Aorta (tissue), 5 donors: ENCODE measurements around the gene GABRP. TPM values are rescaled to one million over a fixed set of nuclear protein-coding genes. Genes with fewer than 3 reads are reported as not detected.

Experiments used
- ATAC-seq: fragments of 200-7000 bp; cut with Tn5 transposase; one replicate; pipeline ENCODE4 v1.9.1; 2022; ENCODE audit warnings: moderate library complexity; ENCODE audit not compliant: low FRiP score
- DNase-seq, 2 donors: peaks; one replicate each; pipeline ENCODE4 v3.0.0-alpha.2; 2020
- H3K27ac ChIP-seq, 2 donors: one replicate each; pipeline ENCODE4 v1.5.1; 2013; ENCODE audit warnings: low read length in 2 of 2, mild to moderate bottlenecking in 2 of 2, moderate library complexity in 2 of 2, control low read depth in 1 of 2, inconsistent platforms in 1 of 2, low read depth in 1 of 2
- H3K27me3 ChIP-seq, 2 donors: one replicate each; pipeline ENCODE4 v1.6.1; 2013; ENCODE audit warnings: control low read depth in 1 of 2, low read length in 1 of 2, mild to moderate bottlenecking in 1 of 2, moderate library complexity in 1 of 2; ENCODE audit not compliant: insufficient read depth in 2 of 2, control insufficient read depth in 1 of 2
- H3K36me3 ChIP-seq, 2 donors: one replicate each; pipeline ENCODE4 v1.6.1; 2013; ENCODE audit warnings: control low read depth in 1 of 2, low read length in 1 of 2, mild to moderate bottlenecking in 1 of 2; ENCODE audit not compliant: insufficient read depth in 2 of 2, control insufficient read depth in 1 of 2
- H3K4me1 ChIP-seq, 2 donors: one replicate each; pipeline ENCODE4 v1.6.1; 2013; ENCODE audit warnings: low read length in 2 of 2, control low read depth in 1 of 2, mild to moderate bottlenecking in 1 of 2, moderate library complexity in 1 of 2; ENCODE audit not compliant: insufficient read depth in 2 of 2, control insufficient read depth in 1 of 2
- H3K4me3 ChIP-seq, 2 donors: one replicate each; pipeline ENCODE4 v1.5.1; 2013; ENCODE audit warnings: low read length in 2 of 2, control low read depth in 1 of 2, mild to moderate bottlenecking in 1 of 2
- H3K9me3 ChIP-seq: one replicate; pipeline ENCODE4 v1.6.1; 2013; ENCODE audit warnings: mild to moderate bottlenecking, low read length; ENCODE audit not compliant: control insufficient read depth
- WGBS, 2 donors: extraction: QIAGEN DNeasy Blood & Tissue Kit; methylation state at CpG; one replicate each; pipeline ENCODE4 v1.1.7; 2013; 5-methylcytosine and 5-hydroxymethylcytosine counted together
- intact Hi-C, 2 donors: fragments of 100-400 bp; cut with DNase I; formaldehyde crosslinking; loops; one replicate each; pipeline versions ENCODE4 v1.14.2 to v1.15.0; 2022
- polyA plus RNA-seq, 2 donors: library from polyadenylated mRNA; stranded (reverse); fragments of 200-250 nt; gene quantifications; one replicate each; pipeline ENCODE4 v1.2.3, GENCODE V29; 2013
- total RNA-seq, 2 donors: library from RNA; stranded (reverse); fragmentation: NEBNext Ultra II Directional; extraction: Animal tissue kit (Norgen Biotek cat#: 25700); gene quantifications; one replicate each; pipeline ENCODE4 v1.2.1, GENCODE V29; 2021
- donor health status: healthy with polysubstance abuse.
- donor health status: Bipolar disorder and iron deficiency.
- donor health status: DM: no; HTN: no; CAD: no.
- donor health status: DM: no; HTN: no; CAD: no.
- donor health status: DM: yes; HTN: yes; CAD: no.

The GABRP gene
- total and polyA plus RNA-seq, 4 donors, result 0.72 to 0.75 TPM; not detected in 2

DNA sequence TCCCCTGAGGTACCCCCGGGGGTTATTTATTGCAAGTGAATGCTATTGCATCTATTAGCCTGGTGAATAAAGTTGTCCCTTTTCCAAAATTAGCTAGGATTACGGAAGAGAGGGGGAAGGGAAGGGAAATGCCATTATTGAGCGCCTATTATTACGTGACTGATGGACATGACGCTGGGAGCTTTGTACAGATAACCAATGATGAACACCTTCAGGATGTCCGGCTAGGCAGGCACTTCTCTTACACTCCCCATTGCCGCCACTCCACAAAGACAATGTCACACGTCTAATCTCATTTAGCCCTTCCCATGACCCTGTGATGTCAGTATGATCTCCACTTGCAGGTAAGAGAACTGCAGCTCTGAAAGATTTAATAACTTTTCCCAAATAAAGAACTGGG, 9.4 kb downstream of the GABRP start:
- no peaks in the 10 kb centered on the region for H3K9me3 ChIP-seq
- H3K36me3 ChIP-seq, result no peaks in the 10 kb centered on the region
- ATAC-seq, result no peak
- no peaks in the 10 kb centered on the region for H3K4me1 ChIP-seq
- DNase-seq, result no peak
- no peaks in the 10 kb centered on the region for H3K27me3 ChIP-seq
- 88 to 90% methylated on average over 8 of the region's 8 CpGs for WGBS, 2 donors
- intact Hi-C loops, result loop anchor here in 1 of 2 donors (1.0 to 5.0 kb wide), 2 partner anchors 49 to 156 kb away; no protein-coding TSS in a partner anchor
- H3K27ac ChIP-seq, result no peak overlapping the region
- no peak overlapping the region for H3K4me3 ChIP-seq

DNA sequence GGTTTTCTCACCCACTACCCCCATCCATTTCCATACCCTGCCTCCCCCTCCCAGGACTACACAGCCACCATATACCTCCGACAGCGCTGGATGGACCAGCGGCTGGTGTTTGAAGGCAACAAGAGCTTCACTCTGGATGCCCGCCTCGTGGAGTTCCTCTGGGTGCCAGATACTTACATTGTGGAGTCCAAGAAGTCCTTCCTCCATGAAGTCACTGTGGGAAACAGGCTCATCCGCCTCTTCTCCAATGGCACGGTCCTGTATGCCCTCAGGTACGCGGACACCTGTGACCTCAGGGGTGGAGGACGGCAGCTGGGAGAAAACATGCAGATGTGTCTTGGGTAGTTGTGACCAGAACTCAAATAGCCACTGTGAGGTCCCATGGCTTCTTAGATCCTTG, 11.6 kb downstream of the GABRP start:
- Histone ChIP-seq H3K27ac (no peak overlapping the region), H3K9me3 (no peaks in the 10 kb centered on the region), H3K4me1 (no peaks in the 10 kb centered on the region), H3K4me3 (no peak overlapping the region), H3K36me3 (no peaks in the 10 kb centered on the region), H3K27me3 (no peaks in the 10 kb centered on the region)
- DNase-seq, result no peak
- intact Hi-C loops, result no loop called here
- ATAC-seq, result no peak
- 94 to 95% methylated on average over 10 of the region's 10 CpGs for WGBS, 2 donors

GRCh38 chr5:170805666-170806065, 22.1 kb downstream of the GABRP start:
- no peaks in the 10 kb centered on the region for H3K9me3 ChIP-seq
- intact Hi-C loops, result no loop called here
- H3K36me3 ChIP-seq, result no peaks in the 10 kb centered on the region
- DNase-seq, result no peak
- no peaks in the 10 kb centered on the region for H3K27me3 ChIP-seq
- no peak overlapping the region for H3K4me3 ChIP-seq
- no peak overlapping the region for H3K27ac ChIP-seq
- H3K4me1 ChIP-seq, result no peaks in the 10 kb centered on the region
- 92 to 93% methylated on average over 7 of the region's 7 CpGs for WGBS, 2 donors
- ATAC-seq, result no peak

GRCh38 chr5:170809551-170809950, 26.0 kb downstream of the GABRP start:
- H3K4me1 ChIP-seq, result no peaks in the 10 kb centered on the region
- H3K4me3 ChIP-seq, result no peak overlapping the region

GRCh38 chr5:170811719-170812118, 28.2 kb downstream of the GABRP start:
- DNase-seq (no peak), ATAC-seq (no peak)
- no peak overlapping the region for H3K4me3 ChIP-seq
- no peak overlapping the region for H3K27ac ChIP-seq
- H3K4me1 ChIP-seq, result no peaks in the 10 kb centered on the region
- H3K36me3 ChIP-seq, result no peaks in the 10 kb centered on the region
- intact Hi-C loops, result no loop called here
- no peaks in the 10 kb centered on the region for H3K9me3 ChIP-seq
- WGBS, 2 donors, result 95% methylated on average over 4 of the region's 4 CpGs
- H3K27me3 ChIP-seq, result no peaks in the 10 kb centered on the region

More at GRCh38 chr5:170809551-170809950, 26.0 kb downstream of the GABRP start:
- intact Hi-C loops, result no loop called here
- no peak overlapping the region for H3K27ac ChIP-seq
- 70 to 71% methylated on average over 7 of the region's 7 CpGs for WGBS, 2 donors
- no peaks in the 10 kb centered on the region for H3K36me3 ChIP-seq
- DNase-seq (no peak), ATAC-seq (peak; percentile 67)
- no peaks in the 10 kb centered on the region for H3K27me3 ChIP-seq
- H3K9me3 ChIP-seq, result no peaks in the 10 kb centered on the region

- no peak overlapping the region for H3K4me3 ChIP-seq
Observed at GRCh38 chr5:170813231-170813630, 29.7 kb downstream of the GABRP start.

GRCh38 chr5:170817195-170817594, 33.7 kb downstream of the GABRP start:
- DNase-seq, result no peak
- H3K27ac ChIP-seq, result no peak overlapping the region
- intact Hi-C loops, result no loop called here
- H3K4me3 ChIP-seq, result no peak overlapping the region
- H3K27me3 ChIP-seq, result no peaks in the 10 kb centered on the region
- no peak for ATAC-seq
- no peaks in the 10 kb centered on the region for H3K4me1 ChIP-seq
- H3K9me3 ChIP-seq, result no peaks in the 10 kb centered on the region
- no peaks in the 10 kb centered on the region for H3K36me3 ChIP-seq
- WGBS, 2 donors, result 80 to 83% methylated on average over 3 of the region's 3 CpGs

More at GRCh38 chr5:170813231-170813630, 29.7 kb downstream of the GABRP start:
- WGBS, 2 donors, result 85 to 93% methylated on average over 5 of the region's 5 CpGs
- Histone ChIP-seq H3K4me1 (no peaks in the 10 kb centered on the region), H3K27ac (no peak overlapping the region), H3K9me3 (no peaks in the 10 kb centered on the region), H3K27me3 (no peaks in the 10 kb centered on the region), H3K36me3 (no peaks in the 10 kb centered on the region)
- no peak for ATAC-seq
- intact Hi-C loops, result no loop called here
- DNase-seq, result no peak

- intact Hi-C loops, result no loop called here
- ATAC-seq (no peak), DNase-seq (no peak)
- Histone ChIP-seq H3K27me3 (no peaks in the 10 kb centered on the region), H3K4me1 (no peaks in the 10 kb centered on the region), H3K36me3 (no peaks in the 10 kb centered on the region), H3K4me3 (no peak overlapping the region), H3K27ac (no peak overlapping the region), H3K9me3 (no peaks in the 10 kb centered on the region)
- WGBS, 2 donors, result 21 to 26% methylated on average over 1 of the region's 1 CpG
Observed at GRCh38 chr5:170818232-170818631, 34.7 kb downstream of the GABRP start.

DNA sequence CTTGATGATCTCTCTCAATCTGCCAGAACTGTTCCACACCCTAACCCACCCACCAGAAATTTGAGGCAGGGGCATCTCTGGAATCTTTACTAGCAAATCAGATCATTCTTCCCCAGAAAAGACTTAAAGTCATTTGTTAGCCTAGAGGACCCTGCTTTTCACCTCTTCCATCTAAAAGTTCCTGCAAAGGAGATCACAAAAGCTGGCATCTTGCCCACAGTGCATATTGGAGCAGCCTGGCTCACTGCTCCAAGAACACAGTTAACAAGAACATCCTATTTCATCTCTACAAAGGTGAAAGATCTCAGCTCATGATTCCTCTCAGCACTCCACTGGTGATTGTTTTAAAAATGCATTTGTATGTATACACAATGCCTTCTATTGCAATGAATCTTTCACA, 36.3 kb downstream of the GABRP start:
- no peak for DNase-seq
- no peak for ATAC-seq
- H3K36me3 ChIP-seq, result no peaks in the 10 kb centered on the region
- no peaks in the 10 kb centered on the region for H3K4me1 ChIP-seq
- no peak overlapping the region for H3K4me3 ChIP-seq
- no peaks in the 10 kb centered on the region for H3K9me3 ChIP-seq
- H3K27ac ChIP-seq, result no peak overlapping the region
- intact Hi-C loops, result no loop called here
- no peaks in the 10 kb centered on the region for H3K27me3 ChIP-seq
